ENCODE results near the gene PEX14.
A peak's percentile ranks its signal among the peaks of the same experiment; 100 is the strongest.
"Not testable (repeated sequence)": the region's sequence is repeated elsewhere in the genome, so short reads cannot be mapped to it uniquely, and the experiment has no call there.

Gene PEX14

GRCh38 chr1:10457875-10458274 lies 16.9 kb upstream of the PEX14 start:
- DNase-seq (ENCODE audit: low read depth in 1 of 2, low spot score in 1 of 2) = no peak
- TF ChIP-seq JUND (IDR thresholded peaks at IDR 0.05; ENCODE audit: low read depth) = no peak
- in situ Hi-C loops (cut with HindIII; ENCODE audit: low pct_unique_long_range_greater_than_20kb, low sequenced_read_pairs) = no loop called here

DNA sequence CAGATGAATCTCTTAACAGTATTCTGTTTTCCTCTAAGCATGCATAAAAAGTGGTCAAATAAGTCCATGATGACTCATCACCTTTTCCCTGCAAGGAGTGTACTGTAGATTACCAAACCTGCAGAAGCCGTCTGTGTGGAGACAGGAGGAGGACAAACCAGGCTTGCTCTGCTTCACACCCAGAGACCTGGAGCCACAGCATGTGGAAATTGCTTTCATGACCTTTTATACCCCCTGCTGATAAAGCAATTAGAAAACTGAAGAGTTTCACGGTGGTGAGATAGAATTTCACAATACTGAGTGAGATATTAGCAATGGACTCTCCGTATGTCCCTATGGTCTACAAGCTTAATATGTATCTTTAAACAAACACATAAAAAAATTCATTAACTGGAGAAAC lies 15.6 kb upstream of the PEX14 start:
- DNase-seq (ENCODE audit: low read depth in 1 of 2, low spot score in 1 of 2) = peak in 1 of 2 experiments; percentile 15
- in situ Hi-C loops (cut with HindIII; ENCODE audit: low pct_unique_long_range_greater_than_20kb, low sequenced_read_pairs) = no loop called here
- TF ChIP-seq JUND (IDR thresholded peaks at IDR 0.05; ENCODE audit: low read depth) = no peak

- TF ChIP-seq JUND (IDR thresholded peaks at IDR 0.05; ENCODE audit: low read depth) = no peak
Measured at GRCh38 chr1:10467078-10467477, 7.7 kb upstream of the PEX14 start.

DNA sequence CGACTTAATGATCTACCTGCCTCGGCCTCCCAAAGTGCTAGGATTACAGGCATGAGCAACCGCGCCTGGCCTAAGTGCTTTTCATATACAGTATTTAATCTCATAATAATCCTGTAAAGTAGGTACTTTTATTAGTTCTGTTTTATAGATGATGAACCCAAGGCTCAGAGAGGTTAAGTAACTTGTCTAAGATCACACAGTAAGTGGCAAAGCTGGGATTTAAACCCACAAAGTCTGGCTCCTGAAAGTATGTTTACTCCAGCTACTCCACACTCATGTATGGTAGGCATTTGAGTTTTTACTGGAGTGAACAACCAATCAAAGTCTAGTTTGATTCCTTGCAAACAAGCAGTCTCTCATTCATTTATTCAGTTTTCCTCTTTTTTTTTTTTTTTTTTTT lies 4.7 kb upstream of the PEX14 start:
- TF ChIP-seq JUND (IDR thresholded peaks at IDR 0.05; ENCODE audit: low read depth) = no peak
- no peak for DNase-seq (ENCODE audit: low read depth in 1 of 2, low spot score in 1 of 2)
- in situ Hi-C loops (cut with HindIII; ENCODE audit: low pct_unique_long_range_greater_than_20kb, low sequenced_read_pairs) = no loop called here

More at GRCh38 chr1:10467078-10467477, 7.7 kb upstream of the PEX14 start:
- in situ Hi-C loops (cut with HindIII; ENCODE audit: low pct_unique_long_range_greater_than_20kb, low sequenced_read_pairs) = no loop called here
- no peak for DNase-seq (ENCODE audit: low read depth in 1 of 2, low spot score in 1 of 2)

- in situ Hi-C loops (cut with HindIII; ENCODE audit: low pct_unique_long_range_greater_than_20kb, low sequenced_read_pairs) = no loop called here
- DNase-seq (ENCODE audit: low read depth in 1 of 2, low spot score in 1 of 2) = no peak
- no peak for TF ChIP-seq JUND (IDR thresholded peaks at IDR 0.05; ENCODE audit: low read depth)
Measured at GRCh38 chr1:10471411-10472219, 3.1 kb upstream of the PEX14 start.

- DNase-seq (ENCODE audit: low read depth in 1 of 2, low spot score in 1 of 2) = peak; percentile 84 to 93
Measured at GRCh38 chr1:10472220-10473144, 2.3 kb upstream of the PEX14 start, which contains the start of gene DFFA. Gene DFFA (minus strand): TSS chr1:10472529. CDS start chr1:10472458, 71 bp downstream.

GRCh38 chr1:10473145-10473765 lies 1.5 kb upstream of the PEX14 start:
- in situ Hi-C loops (cut with HindIII; ENCODE audit: low pct_unique_long_range_greater_than_20kb, low sequenced_read_pairs) = no loop called here
- no peak for TF ChIP-seq JUND (IDR thresholded peaks at IDR 0.05; ENCODE audit: low read depth)
- DNase-seq (ENCODE audit: low read depth in 1 of 2, low spot score in 1 of 2) = no peak

More at GRCh38 chr1:10472220-10473144, 2.3 kb upstream of the PEX14 start, which contains the start of gene DFFA:
- in situ Hi-C loops (cut with HindIII; ENCODE audit: low pct_unique_long_range_greater_than_20kb, low sequenced_read_pairs) = no loop called here
- TF ChIP-seq JUND (IDR thresholded peaks at IDR 0.05; ENCODE audit: low read depth) = no peak

GRCh38 chr1:10474309-10474612 lies 489 bp upstream of the PEX14 start:
- in situ Hi-C loops (cut with HindIII; ENCODE audit: low pct_unique_long_range_greater_than_20kb, low sequenced_read_pairs); DNase-seq (ENCODE audit: low read depth in 1 of 2, low spot score in 1 of 2): not testable (repeated sequence)

GRCh38 chr1:10475510-10475909 lies 760 bp downstream of the PEX14 start:
- TF ChIP-seq JUND (IDR thresholded peaks at IDR 0.05; ENCODE audit: low read depth) = no peak
- in situ Hi-C loops (cut with HindIII; ENCODE audit: low pct_unique_long_range_greater_than_20kb, low sequenced_read_pairs) = no loop called here

DNA sequence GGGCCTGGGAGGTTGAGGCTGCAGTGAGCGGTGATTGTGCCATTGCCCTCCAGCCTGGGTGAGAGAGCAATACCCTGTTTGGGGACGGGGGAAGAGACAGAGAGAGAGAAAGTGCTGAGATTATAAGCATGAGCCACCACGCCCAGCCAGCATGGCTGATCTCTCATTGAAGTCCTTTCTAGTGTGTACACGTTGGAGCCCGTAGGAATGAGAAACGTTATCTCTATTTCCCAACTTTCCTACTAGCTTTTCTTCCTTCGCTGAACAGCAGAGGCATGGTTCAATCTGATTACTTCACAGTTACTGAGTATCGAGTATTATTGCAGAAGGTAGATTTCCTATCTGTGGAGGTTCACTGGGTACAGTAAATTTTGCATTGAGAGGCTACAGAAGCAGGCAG lies 4.5 kb downstream of the PEX14 start:
- in situ Hi-C loops (cut with HindIII; ENCODE audit: low pct_unique_long_range_greater_than_20kb, low sequenced_read_pairs) = no loop called here
- DNase-seq (ENCODE audit: low read depth in 1 of 2, low spot score in 1 of 2) = no peak
- TF ChIP-seq JUND (IDR thresholded peaks at IDR 0.05; ENCODE audit: low read depth) = no peak

More at GRCh38 chr1:10475510-10475909, 760 bp downstream of the PEX14 start:
- DNase-seq (ENCODE audit: low read depth in 1 of 2, low spot score in 1 of 2) = no peak

GRCh38 chr1:10480614-10481013 lies 5.9 kb downstream of the PEX14 start:
- in situ Hi-C loops (cut with HindIII; ENCODE audit: low pct_unique_long_range_greater_than_20kb, low sequenced_read_pairs) = no loop called here
- TF ChIP-seq JUND (IDR thresholded peaks at IDR 0.05; ENCODE audit: low read depth) = no peak
- DNase-seq (ENCODE audit: low read depth in 1 of 2, low spot score in 1 of 2) = no peak

DNA sequence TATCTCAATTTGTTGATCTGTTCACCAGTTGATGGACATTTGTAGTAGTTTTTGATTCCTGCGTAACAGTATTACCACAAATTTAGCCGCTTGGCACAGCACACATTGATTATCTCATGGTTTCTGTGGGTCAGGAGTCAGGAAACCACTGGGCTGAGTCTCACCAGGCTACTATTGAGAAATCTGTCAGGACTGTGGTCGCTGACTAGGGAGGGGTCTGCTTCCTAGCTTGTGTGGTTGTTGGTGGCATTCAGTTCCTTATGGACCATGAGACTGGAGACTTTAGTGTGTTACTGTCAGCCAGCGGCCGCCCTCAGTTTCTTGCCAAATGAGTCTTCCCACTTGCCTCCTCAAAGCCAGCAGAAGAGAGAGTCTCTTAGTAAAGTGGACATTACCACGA lies 9.8 kb downstream of the PEX14 start:
- DNase-seq (ENCODE audit: low read depth in 1 of 2, low spot score in 1 of 2) = no peak
- no peak for TF ChIP-seq JUND (IDR thresholded peaks at IDR 0.05; ENCODE audit: low read depth)
- in situ Hi-C loops (cut with HindIII; ENCODE audit: low pct_unique_long_range_greater_than_20kb, low sequenced_read_pairs) = no loop called here
